ENCODE data around the gene VIPR1. TPM values are rescaled to one million over a fixed set of nuclear protein-coding genes. Genes with fewer than 3 reads are reported as not detected.
A peak's percentile ranks its signal among the peaks of the same experiment; 100 is the strongest.

VIPR1 gene, protein sequence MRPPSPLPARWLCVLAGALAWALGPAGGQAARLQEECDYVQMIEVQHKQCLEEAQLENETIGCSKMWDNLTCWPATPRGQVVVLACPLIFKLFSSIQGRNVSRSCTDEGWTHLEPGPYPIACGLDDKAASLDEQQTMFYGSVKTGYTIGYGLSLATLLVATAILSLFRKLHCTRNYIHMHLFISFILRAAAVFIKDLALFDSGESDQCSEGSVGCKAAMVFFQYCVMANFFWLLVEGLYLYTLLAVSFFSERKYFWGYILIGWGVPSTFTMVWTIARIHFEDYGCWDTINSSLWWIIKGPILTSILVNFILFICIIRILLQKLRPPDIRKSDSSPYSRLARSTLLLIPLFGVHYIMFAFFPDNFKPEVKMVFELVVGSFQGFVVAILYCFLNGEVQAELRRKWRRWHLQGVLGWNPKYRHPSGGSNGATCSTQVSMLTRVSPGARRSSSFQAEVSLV
- polyA plus RNA-seq (ENCODE audit: insufficient read length in 10 of 10) = 1 to 10 TPM in 8 of 10 donors, under 1 TPM in 2; 0.75 to 4.5 (median 1.9) TPM
- long read RNA-seq, donor 1 = 0 reads
- long read RNA-seq, donor 2 = 0 reads
- long read RNA-seq, donor 3 = 0 reads
- long read RNA-seq, donor 4 = 0 reads
- long read RNA-seq, donor 5 = 0 reads
- long read RNA-seq, donor 6 = 0 reads
- long read RNA-seq, donor 7 = 0 reads
- long read RNA-seq, donor 8 = 0 reads
- long read RNA-seq, donor 9 = 0 reads

DNA sequence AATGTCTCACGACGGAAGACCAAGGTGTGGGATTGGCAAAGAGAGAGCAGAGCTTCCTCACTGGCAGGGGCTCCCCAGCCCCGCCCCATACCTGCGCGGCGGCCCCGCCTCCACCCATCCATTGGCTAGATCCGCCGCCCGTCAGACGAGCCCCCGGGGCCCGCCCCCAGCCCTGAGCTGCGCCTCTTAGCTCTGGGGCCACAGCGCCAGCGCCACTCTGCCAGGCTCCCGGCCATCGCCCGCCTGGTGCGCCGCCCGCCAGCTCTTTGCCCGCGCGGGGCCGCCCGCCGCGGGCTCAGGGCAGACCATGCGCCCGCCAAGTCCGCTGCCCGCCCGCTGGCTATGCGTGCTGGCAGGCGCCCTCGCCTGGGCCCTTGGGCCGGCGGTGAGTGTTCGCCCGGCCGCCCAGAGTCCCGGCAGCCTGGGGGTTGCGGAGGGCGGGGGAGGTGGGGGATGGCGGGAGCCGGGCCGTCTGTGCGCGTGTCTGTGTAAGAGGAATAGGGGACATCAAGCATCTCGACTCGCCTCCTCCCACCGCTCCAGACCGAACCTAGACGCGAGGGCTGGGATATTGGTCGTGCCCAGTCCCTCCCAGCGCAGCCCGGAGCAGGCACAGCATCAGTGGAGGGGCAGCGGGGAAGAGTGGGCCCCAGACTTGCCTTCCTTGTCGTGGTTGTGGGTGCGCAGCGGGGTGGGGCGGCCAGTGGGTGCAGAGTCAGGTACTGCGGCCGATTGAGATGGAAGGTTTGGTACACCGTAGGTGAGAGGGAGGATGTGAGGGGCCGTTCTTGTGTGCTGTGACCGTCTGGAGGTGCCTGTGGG, at the start of gene VIPR1:
TSS of gene VIPR1 (plus strand) at position 215 of the 822 bp plus-strand sequence. CDS start at position 308, 93 bp downstream.
- DNase-seq = peak in 1 of 3 donors; percentile 33

DNA sequence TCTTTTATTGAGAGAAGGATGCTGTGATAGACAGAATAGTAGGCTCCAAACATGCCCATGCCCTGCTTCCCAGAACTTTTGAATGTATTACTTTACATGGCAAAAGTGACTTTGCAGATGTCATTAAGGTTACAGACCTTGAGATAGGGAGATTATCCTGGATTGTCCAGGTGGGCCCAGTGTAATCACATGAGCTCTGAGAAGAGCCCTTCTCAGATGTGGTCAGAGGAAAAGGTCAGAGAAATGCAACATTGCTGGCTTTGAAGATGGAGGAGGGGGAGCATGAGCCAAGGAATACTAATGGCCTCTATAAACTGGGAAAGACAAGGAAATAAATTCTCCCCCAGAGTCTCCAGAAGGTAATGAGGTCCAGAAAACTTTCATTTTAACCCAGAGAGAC, 46.2 kb upstream of the VIPR1 start:
- no peak for DNase-seq

DNA sequence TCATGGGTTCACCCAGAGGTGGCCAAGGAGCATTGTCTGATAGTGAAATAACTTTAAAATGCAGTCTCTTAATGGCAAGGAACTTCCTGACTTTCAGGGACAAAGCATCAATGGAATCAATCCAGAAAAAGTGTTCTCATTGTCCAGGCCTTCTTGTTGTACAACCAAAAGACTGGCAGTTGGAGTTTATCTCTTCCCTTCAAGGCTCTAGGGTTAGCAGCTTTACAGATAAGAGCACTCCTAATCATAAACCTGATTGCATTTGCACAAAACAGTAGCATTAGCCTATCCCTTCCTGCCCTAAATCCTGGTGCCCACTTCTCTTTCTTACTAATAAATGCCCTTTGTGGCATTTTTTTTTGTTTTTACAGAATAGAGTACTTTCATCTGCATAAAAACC, 43.3 kb upstream of the VIPR1 start:
- DNase-seq = no peak

DNA sequence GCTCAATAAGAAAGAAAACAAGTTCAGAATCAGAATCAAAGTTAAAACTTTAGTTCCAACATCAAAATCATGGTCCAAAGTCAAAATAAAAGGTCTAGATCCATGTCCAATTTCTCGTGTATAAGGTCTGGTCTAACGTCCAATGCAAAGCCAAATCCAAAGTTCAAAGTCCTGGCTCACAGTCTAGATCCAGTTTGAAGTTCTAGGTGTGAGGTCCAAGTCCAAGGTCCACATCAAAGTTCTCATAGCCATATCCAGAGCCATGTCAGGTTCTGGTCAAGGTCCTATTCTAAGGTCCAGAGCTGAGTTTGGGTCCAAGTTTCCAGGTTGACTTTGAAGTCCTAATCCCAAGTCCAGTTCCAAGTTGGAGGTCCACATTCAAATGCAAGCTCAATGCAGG, 40.7 kb upstream of the VIPR1 start:
- DNase-seq = no peak

DNA sequence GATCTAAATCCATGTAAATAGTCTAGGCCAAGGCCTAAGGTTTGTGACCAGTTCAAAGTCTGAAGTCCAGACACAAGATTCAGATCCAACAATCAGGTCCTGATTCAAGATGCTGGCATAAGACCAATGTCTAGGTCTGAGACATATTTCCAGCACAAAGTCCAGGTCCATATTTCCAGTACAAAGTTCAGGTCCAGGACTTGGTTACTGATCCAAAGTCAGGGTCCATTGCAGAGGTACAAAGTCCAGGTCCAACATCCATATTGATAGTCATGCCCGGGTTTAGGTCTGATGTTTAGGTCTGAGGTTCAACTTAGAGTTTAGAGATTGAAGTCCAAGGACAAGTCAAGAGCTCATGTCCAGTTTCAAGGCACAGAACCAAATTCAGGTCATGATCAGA, 39.4 kb upstream of the VIPR1 start:
- DNase-seq = no peak

DNA sequence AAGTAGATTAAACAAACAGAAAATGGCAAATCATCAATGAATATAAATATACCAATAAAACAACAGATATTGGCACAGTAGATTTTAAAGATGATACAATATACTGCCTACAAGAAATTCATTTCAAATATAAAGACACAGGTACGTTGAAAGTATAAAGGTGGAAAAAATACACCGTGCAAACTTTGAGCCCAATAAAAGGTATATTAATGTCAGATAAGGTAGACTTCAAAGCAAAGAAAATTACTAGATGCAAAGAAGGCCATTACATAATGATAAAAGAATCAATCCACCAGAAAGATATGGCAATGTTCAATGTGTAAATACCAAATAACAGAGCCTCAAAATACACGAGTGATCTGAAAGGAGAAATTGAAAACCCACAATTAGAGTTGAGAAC, 34.3 kb upstream of the VIPR1 start:
- DNase-seq = no peak

DNA sequence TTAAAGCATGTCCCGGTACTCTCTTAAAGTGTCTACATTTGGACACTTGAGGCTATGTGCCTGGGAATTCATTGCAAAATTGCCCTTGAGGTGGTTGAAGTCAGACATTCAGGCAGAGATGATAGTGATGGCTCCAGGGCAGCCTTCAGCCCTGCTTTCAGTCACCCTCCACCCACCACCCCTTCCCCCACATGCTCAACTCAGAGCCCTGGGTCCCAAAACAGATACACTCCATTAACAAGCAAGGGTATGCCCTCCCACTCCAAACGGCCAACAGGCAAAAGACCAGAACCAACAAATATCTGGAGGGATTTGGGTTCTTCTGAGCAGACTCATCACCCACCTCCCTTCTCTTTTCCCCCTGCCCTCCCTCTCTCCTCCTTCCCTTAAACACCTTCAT, 29.9 kb upstream of the VIPR1 start:
- no peak for DNase-seq

DNA sequence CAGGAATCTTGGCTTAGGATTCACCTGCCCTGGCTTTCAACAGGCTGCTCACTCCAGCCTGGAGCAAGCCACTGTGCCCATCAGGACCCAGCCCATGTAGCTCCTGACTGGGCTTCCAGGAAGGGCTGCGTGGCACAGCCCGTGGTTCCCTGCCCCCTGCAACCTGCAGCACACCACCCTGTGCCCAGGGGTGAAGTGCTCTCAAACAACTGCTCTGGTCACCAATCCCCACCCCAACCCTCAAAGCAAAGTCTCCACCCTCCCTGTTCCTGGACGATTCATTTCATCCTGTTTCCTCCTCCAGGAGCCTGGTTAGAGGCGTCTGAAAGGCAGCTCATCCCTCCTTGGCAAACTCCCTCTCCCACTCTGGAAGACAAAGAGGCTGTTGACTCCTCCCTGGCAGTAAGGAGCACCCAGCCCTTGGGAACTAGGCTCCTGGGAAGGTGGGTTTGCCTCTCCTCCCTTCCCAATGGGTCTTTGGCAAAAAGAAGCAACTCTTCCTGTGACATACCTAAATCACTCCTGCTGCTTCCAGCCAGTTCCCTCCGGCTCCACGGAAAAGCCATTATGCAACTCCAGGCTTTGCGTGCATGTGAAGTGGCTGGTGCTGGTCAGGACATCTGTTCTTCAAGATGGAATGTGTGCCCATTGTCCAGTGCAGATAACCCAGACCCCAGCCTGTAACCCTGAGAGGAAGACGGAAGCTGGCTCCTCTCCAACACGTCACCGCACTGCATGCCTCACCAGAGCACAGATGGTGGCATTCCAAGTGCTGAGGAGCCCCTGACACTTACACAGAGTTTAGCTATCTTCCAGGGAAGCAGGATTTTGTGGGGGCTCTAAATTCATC, 29.1 kb upstream of the VIPR1 start:
- DNase-seq = peak in 1 of 3 donors; percentile 19

DNA sequence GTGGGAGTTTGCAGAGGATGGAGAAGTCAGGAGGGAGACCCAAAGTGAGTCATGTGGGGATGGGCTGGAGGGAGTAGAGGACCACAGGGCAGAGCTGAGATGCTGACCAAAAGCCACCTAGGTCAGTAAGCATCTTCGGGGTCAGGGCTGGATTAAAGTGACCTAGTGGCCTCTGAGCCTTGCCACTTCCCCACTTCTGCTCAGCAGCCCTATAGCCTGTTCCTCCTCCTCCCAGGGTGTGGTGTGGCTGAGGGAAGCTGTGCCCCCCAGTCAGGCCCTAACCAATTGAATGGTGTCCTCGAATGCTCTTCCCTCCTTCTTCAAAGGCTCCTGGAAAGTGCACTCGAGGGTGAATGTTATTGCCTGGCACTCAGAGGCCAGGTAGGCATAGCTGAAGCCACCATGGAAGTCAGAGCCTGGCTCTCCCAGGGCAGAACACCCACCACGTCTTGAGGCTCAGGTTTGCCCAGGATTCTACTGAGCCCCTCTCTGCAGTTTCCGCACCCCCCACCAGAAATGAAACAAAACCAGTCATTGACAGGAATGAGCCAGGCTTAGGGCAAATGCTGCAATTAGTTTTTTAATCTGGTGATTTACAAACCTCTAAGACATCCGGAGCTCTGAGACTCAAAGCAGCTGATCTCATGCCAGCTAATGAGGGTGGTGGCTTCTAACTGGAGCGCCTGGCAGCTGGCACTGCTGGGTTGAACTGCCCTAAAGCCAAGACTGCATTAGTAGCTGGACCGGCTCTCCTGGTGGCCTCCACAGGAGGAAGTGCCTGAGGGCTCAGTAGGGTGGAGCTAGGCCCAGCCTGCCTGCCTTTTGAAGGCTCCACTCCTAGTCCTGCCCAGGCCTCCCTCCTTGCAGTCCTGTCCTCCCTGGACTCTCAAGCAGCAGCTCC, 26.0 kb upstream of the VIPR1 start:
- DNase-seq = no peak

DNA sequence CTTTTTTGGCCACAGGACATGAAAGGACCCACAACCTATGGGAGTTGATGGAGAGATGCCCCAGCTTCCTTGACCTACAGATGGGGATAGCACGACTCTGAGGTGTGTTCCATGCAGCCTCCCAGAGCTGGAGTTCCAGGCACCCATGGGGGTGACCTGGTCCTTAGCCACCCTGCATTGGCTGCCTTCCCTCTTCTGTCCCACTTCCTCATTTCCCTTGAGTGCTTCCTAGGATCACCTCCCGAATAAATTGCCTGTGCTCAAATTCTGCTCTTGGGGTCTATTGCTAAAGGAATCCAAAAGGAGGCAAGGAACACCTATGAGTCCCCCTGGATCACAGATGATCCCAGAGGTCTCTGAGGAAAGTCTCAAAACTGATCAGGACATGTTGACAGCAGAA, 24.7 kb upstream of the VIPR1 start:
- DNase-seq = no peak

DNA sequence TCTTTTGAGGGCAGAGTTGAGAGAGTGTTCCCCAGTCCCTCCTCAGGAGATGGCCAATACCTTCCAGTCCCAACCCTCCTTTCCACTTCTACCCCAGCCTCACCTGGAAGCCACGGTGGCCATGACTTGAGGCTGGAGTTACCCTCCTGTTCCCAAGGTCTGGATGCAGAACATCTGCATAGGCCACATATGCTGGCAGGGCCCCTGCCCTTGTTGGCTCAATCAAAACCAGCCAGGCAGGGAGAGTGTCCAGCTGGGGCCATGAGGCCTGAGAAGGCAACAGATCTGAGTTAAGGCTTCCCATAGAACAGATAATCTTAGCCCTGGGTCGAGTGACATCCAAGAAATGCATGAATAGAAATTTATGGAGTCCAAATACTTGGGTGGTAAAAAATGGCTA, 23.6 kb upstream of the VIPR1 start:
- DNase-seq = no peak

DNA sequence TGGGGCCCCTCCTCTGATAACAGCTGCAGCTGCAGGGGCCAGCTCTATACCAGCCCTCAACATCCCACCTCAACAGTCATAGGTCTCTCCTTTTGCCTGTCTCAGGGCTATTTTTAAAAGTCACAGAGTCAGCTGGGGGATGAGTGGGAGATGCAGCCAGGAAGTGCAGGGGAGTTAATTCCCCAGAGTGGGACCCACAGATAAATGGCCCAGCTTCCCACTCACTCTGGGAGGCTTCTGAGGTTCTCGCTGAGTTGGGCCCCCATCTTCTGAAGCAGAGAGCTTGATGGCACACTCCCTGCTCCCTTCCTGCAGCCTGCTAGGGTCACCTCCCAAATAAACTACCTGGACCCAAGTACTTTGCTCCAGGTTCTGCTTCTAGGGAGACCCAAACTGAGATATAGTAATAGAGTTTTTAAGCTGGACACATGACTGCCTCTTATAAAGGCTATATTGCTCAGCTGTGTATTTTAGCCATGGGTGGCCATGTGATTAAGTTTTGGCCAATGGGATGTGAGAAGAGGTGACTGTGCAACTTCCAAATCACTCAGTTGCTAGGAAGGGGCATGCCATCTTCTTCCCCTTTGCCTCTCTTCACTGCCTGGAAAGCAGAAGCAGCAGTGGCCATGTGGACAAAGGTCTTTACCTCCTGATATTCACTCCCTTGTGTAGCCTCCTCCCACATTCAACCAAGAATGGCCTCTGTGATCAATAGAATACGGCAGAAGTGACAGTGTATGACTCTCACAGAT, 15.5 kb upstream of the VIPR1 start:
- no peak for DNase-seq

DNA sequence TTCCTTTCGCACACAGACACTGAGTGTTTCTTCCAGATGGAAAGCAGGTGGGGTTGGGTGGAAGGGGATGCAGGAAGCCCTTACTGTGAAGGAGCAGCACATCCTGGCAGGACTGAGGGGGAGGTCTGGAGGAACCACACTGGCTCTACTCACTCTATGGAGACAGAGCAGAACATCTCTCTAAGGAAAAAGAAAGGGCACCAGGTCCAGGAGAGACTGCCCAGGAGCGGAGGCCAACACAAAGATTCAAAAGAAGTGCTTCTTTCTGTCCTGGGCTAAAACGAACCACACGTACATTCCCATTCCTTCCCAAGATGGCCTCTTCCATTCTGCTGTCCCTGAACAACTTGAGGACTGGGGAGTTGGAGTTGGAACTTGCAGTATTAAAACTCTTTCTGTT, 13.8 kb upstream of the VIPR1 start:
- no peak for DNase-seq

DNA sequence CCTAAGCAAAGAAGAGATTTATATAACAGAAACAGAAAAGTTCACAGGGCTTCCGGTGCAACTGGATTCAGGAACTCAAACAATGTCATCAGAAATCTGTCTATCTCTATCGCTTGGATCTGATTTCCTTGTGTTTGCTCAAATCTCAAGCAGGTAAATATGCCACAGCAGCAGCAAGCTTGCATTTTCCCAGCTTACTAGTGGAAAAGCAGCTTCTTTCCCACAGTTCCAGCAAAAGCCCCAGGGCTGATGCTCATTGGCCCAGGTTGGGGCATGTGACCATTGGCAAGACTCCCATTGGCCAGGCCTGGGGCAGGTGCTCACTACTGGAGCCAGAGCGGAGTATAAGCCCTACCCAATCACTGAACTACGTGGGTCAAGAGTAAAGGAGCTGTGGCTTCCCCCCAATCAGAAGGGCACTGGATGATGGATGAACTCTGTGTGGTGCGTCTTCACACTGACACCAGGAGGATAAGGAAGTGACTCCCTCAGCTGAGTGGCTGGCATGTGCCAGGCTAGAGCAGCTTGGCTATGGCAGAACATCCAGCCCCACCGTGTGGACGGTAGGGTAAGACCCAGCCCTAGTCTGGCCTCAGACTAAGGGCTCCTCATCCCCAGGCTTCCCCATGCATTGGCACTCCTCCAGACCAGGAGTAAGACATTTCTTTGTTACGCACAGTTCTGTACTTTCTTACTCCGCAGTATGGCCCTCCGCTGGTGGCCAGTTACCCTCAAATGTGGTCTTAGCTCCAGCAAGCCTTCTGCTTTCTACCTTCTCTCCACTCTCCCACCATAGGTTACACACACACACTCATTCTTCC, 13.1 kb upstream of the VIPR1 start:
- DNase-seq = no peak

DNA sequence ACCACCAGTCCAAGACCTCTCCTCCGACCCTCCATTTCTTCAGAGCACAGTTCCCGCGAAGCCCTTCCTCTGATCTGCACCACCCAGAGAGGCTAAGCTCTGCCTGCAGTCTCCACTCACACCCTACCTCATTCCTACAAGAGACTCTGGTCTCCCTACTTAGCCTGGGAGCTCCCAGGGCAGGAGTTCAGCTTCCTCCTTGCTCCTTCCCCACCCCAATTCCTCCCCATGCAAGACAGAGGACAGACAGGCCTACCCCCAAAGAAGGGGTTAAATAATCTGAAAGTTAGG, 12.6 kb upstream of the VIPR1 start:
- DNase-seq = no peak

DNA sequence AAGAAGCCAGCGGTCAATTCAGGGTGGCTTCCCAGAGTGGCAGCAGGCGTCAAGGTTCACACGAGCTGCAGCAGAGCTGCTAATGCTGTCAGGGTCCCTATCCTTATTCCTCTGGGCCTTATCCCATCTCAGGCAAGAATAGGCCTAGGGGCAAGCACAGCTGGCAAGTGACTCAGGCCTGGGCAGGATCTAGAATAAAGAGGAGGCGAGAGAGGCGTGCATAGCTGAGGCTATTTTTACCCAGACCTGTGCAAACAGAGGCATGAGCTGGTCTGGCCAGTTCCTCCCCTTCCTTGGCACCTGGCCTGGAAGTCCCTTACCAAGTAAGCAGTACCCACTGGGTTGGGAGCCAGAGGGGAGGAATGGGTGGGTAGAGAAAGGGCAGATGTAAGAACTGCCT, 12.2 kb upstream of the VIPR1 start:
- peak in 1 of 3 donors; percentile 27 for DNase-seq

DNA sequence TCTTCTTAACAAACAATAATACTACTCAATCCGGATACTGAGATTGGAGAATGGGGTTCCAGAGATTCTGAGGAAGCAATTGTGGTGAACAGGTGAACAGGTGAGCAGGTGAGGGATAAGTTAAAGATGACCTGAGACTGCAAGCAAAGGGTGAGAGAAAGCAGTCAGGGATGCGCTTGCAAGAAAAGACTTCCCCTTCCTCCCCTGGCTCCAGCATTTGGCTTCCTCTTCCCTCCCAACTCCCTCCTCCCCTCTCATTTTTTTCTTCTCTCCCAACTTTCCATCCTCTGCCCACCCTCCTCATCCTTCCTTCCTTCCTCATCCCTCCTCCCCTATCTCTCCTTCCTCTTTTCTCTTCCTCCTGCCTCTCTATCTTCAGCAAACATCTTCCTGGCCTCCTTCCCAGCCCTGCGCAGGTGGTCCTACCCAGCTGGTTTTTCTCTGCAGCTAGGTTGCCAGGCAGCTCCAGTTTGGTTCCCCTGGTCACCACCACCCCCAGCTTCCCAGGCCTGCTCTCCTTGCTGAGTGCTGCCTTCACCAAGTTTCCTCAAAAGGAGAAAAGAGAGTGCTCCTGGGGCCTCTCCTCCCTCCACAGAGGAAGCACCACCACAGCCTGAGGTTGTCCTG, 10.4 kb upstream of the VIPR1 start:
- peak in 1 of 3 donors; percentile 28 for DNase-seq

DNA sequence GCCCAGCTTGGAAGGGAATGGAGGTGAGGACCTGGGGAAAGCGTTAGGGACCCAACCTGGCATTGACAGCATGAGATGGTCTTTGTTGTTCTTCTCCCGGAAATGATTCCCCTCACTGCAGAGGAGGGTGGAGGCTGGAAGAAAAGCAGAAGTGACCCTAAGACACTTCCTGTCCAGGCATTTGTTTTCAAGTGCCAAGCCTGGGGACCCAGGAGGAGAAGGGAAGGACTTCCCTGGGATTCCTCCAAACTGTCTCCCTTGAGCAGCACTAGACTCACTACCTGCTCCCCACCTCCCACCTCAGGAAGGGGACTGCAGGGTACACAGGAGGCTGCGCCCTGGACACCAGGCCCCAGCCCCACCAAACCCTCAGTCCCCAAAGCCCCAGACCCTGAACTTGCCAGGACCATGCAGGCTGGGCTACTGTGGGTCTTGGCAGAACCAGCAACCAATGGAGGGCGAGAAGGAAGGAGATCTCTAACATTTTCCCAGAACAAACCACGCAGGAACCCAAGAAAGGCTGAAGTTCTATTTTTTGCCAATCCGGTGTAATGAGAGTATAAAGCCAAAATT, 9.8 kb upstream of the VIPR1 start:
- no peak for DNase-seq

Measured in muscle of back (tissue), 13 donors.